ENCODE data around the gene MED19.
"Not testable (repeated sequence)": the region's sequence is repeated elsewhere in the genome, so short reads cannot be mapped to it uniquely, and the experiment has no call there.

MED19 gene

GRCh38 chr11:57711414-57712255 lies at the start of gene MED19:
Gene MED19, minus strand, starts transcription at chr11:57712215. Its CDS starts 36 bp downstream, at chr11:57712179.
- DNase-seq (ENCODE audit: low read depth in 2 of 2), result peak; percentile 43 to 66

GRCh38 chr11:57758174-57758573 lies 46.2 kb upstream of the MED19 start:
- no peak for DNase-seq (ENCODE audit: low read depth in 2 of 2)

GRCh38 chr11:57752954-57753353 lies 40.9 kb upstream of the MED19 start:
- no peak for DNase-seq (ENCODE audit: low read depth in 2 of 2)

- DNase-seq (ENCODE audit: low read depth in 2 of 2), result no peak
Observed at GRCh38 chr11:57751676-57752253, 39.8 kb upstream of the MED19 start, which contains the start of gene BTBD18. Gene BTBD18, minus strand, starts transcription at chr11:57751819. Its CDS starts 631 bp downstream, at chr11:57751188.

- DNase-seq (ENCODE audit: low read depth in 2 of 2), result no peak
Observed at GRCh38 chr11:57751176-57751575, 39.2 kb upstream of the MED19 start.

GRCh38 chr11:57746920-57747319 lies 34.9 kb upstream of the MED19 start:
- no peak for DNase-seq (ENCODE audit: low read depth in 2 of 2)

GRCh38 chr11:57745206-57745605 lies 33.2 kb upstream of the MED19 start:
- DNase-seq (ENCODE audit: low read depth in 2 of 2), result no peak

- DNase-seq (ENCODE audit: low read depth in 2 of 2), result no peak
Observed at GRCh38 chr11:57744357-57744756, 32.3 kb upstream of the MED19 start.

- no peak for DNase-seq (ENCODE audit: low read depth in 2 of 2)
Observed at GRCh38 chr11:57742087-57742452, 30.1 kb upstream of the MED19 start.

GRCh38 chr11:57741132-57742086 lies 29.4 kb upstream of the MED19 start, which contains the start of gene SELENOH:
Gene SELENOH, plus strand, starts transcription at chr11:57741491. Its CDS starts 105 bp downstream, at chr11:57741596.
- DNase-seq (ENCODE audit: low read depth in 2 of 2), result peak; percentile 84 to 89

GRCh38 chr11:57735619-57736298 lies 23.7 kb upstream of the MED19 start:
- DNase-seq (ENCODE audit: low read depth in 2 of 2), result no peak

- DNase-seq (ENCODE audit: low read depth in 2 of 2), result no peak
Observed at GRCh38 chr11:57732661-57733060, 20.6 kb upstream of the MED19 start.

GRCh38 chr11:57729479-57729878 lies 17.5 kb upstream of the MED19 start:
- no peak for DNase-seq (ENCODE audit: low read depth in 2 of 2)

- no peak for DNase-seq (ENCODE audit: low read depth in 2 of 2)
Observed at GRCh38 chr11:57728829-57729228, 16.8 kb upstream of the MED19 start.

GRCh38 chr11:57727185-57727584 lies 15.2 kb upstream of the MED19 start:
- DNase-seq (ENCODE audit: low read depth in 2 of 2), result no peak

GRCh38 chr11:57716726-57717125 lies 4.7 kb upstream of the MED19 start:
- not testable (repeated sequence) for DNase-seq (ENCODE audit: low read depth in 2 of 2)

GRCh38 chr11:57713835-57714234 lies 1.8 kb upstream of the MED19 start:
- DNase-seq (ENCODE audit: low read depth in 2 of 2), result no peak

GRCh38 chr11:57712256-57713150 lies 488 bp upstream of the MED19 start, which contains the start of gene TMX2:
Gene TMX2, plus strand, starts transcription at chr11:57712593. Its CDS starts 26 bp downstream, at chr11:57712619.
- peak; percentile 73 to 82 for DNase-seq (ENCODE audit: low read depth in 2 of 2)

GRCh38 chr11:57709802-57710367 lies 2.1 kb downstream of the MED19 start:
- no peak for DNase-seq (ENCODE audit: low read depth in 2 of 2)

- DNase-seq (ENCODE audit: low read depth in 2 of 2), result not testable (repeated sequence)
Observed at GRCh38 chr11:57705432-57705831, 6.6 kb downstream of the MED19 start.

Measured in stimulated activated CD8-positive, alpha-beta memory T cell treated with anti-CD3 and anti-CD28 coated beads, Interleukin-15, amount 100 ng/mL, for 4 hours (primary cell).